ENCODE data around the gene CCDC192. TPM values are rescaled to one million over a fixed set of nuclear protein-coding genes. Genes with fewer than 3 reads are reported as not detected.

The CCDC192 gene
- total and polyA plus RNA-seq, 10 of the 15 experiments (the other 5 are each of a cell fraction or from before 2014, with no cell fraction given): 0.20 to 0.79 (median 0.32) TPM; not detected in 4

DNA sequence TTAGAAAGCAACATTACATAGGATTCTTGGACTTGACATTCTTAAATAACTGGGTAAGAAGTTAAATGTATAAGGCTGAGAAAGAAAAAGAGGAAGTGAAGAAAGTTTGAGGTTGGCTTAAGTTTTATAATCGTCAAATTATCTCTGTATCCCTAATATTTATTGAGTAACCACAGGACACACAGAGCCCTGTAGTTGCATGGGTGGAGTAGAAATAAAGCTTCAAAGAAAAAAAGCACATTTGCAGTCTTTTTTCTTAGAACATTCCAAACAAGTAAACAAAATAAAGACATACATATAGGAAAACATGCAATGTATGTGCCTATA, 137.0 kb downstream of the CCDC192 start (continued):
- TF ChIP-seq NR2C1 (IDR thresholded peaks at IDR 0.05): no peak
- TF ChIP-seq FOS (IDR thresholded peaks at IDR 0.05; ENCODE audit: borderline replicate concordance, extremely low read depth, insufficient read length): no peak
- TF ChIP-seq BCL11A (IDR thresholded peaks at IDR 0.05; ENCODE audit: low read depth, low read length): peak; percentile 34; the same call in 1 of the 2 replicates
- 0 out of 2 replicates have a peak, but pooled peaks have one; percentile 28 for TF ChIP-seq ZNF24 (IDR thresholded peaks at IDR 0.05)
- TF ChIP-seq FOXK2 (IDR thresholded peaks at IDR 0.05): no peak
- no peak for TF ChIP-seq ZNF384 (IDR thresholded peaks at IDR 0.05; ENCODE audit: borderline replicate concordance, low read depth, low read length)
- TF ChIP-seq, protein P1, sequence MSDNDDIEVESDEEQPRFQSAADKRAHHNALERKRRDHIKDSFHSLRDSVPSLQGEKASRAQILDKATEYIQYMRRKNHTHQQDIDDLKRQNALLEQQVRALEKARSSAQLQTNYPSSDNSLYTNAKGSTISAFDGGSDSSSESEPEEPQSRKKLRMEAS (IDR thresholded peaks at IDR 0.05; ENCODE audit: low read depth, low read length): no peak
- TF ChIP-seq TCF12 (IDR thresholded peaks at IDR 0.05; ENCODE audit: low read depth, low read length): no peak
- TF ChIP-seq, protein P2, sequence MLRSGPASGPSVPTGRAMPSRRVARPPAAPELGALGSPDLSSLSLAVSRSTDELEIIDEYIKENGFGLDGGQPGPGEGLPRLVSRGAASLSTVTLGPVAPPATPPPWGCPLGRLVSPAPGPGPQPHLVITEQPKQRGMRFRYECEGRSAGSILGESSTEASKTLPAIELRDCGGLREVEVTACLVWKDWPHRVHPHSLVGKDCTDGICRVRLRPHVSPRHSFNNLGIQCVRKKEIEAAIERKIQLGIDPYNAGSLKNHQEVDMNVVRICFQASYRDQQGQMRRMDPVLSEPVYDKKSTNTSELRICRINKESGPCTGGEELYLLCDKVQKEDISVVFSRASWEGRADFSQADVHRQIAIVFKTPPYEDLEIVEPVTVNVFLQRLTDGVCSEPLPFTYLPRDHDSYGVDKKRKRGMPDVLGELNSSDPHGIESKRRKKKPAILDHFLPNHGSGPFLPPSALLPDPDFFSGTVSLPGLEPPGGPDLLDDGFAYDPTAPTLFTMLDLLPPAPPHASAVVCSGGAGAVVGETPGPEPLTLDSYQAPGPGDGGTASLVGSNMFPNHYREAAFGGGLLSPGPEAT (IDR thresholded peaks at IDR 0.05; ENCODE audit: low read depth): peak; percentile 49; the same call in 1 of the 2 replicates
- TF ChIP-seq, protein P3, sequence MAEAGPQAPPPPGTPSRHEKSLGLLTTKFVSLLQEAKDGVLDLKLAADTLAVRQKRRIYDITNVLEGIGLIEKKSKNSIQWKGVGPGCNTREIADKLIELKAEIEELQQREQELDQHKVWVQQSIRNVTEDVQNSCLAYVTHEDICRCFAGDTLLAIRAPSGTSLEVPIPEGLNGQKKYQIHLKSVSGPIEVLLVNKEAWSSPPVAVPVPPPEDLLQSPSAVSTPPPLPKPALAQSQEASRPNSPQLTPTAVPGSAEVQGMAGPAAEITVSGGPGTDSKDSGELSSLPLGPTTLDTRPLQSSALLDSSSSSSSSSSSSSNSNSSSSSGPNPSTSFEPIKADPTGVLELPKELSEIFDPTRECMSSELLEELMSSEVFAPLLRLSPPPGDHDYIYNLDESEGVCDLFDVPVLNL (IDR thresholded peaks at IDR 0.05; ENCODE audit: low read depth, low read length): no peak
- TF ChIP-seq CHD4 (IDR thresholded peaks at IDR 0.05): no peak
- TF ChIP-seq, protein P4, sequence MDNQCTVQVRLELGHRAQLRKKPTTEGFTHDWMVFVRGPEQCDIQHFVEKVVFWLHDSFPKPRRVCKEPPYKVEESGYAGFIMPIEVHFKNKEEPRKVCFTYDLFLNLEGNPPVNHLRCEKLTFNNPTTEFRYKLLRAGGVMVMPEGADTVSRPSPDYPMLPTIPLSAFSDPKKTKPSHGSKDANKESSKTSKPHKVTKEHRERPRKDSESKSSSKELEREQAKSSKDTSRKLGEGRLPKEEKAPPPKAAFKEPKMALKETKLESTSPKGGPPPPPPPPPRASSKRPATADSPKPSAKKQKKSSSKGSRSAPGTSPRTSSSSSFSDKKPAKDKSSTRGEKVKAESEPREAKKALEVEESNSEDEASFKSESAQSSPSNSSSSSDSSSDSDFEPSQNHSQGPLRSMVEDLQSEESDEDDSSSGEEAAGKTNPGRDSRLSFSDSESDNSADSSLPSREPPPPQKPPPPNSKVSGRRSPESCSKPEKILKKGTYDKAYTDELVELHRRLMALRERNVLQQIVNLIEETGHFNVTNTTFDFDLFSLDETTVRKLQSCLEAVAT (IDR thresholded peaks at IDR 0.05): no peak
- no peak for TF ChIP-seq TARDBP (IDR thresholded peaks at IDR 0.05; ENCODE audit: borderline replicate concordance)
- TF ChIP-seq, protein P5, sequence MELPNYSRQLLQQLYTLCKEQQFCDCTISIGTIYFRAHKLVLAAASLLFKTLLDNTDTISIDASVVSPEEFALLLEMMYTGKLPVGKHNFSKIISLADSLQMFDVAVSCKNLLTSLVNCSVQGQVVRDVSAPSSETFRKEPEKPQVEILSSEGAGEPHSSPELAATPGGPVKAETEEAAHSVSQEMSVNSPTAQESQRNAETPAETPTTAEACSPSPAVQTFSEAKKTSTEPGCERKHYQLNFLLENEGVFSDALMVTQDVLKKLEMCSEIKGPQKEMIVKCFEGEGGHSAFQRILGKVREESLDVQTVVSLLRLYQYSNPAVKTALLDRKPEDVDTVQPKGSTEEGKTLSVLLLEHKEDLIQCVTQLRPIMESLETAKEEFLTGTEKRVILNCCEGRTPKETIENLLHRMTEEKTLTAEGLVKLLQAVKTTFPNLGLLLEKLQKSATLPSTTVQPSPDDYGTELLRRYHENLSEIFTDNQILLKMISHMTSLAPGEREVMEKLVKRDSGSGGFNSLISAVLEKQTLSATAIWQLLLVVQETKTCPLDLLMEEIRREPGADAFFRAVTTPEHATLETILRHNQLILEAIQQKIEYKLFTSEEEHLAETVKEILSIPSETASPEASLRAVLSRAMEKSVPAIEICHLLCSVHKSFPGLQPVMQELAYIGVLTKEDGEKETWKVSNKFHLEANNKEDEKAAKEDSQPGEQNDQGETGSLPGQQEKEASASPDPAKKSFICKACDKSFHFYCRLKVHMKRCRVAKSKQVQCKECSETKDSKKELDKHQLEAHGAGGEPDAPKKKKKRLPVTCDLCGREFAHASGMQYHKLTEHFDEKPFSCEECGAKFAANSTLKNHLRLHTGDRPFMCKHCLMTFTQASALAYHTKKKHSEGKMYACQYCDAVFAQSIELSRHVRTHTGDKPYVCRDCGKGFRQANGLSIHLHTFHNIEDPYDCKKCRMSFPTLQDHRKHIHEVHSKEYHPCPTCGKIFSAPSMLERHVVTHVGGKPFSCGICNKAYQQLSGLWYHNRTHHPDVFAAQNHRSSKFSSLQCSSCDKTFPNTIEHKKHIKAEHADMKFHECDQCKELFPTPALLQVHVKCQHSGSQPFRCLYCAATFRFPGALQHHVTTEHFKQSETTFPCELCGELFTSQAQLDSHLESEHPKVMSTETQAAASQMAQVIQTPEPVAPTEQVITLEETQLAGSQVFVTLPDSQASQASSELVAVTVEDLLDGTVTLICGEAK (IDR thresholded peaks at IDR 0.05; ENCODE audit: borderline replicate concordance): peak; percentile 56; the same call in 1 of the 2 replicates
- TF ChIP-seq, protein P6, sequence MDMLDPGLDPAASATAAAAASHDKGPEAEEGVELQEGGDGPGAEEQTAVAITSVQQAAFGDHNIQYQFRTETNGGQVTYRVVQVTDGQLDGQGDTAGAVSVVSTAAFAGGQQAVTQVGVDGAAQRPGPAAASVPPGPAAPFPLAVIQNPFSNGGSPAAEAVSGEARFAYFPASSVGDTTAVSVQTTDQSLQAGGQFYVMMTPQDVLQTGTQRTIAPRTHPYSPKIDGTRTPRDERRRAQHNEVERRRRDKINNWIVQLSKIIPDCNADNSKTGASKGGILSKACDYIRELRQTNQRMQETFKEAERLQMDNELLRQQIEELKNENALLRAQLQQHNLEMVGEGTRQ (IDR thresholded peaks at IDR 0.05; ENCODE audit: borderline replicate concordance, low read depth, low read length): no peak

Data from GM12878 (cell line).